Choroid plexus epithelial cell (primary cell): ENCODE measurements around the gene WIPF3.
A peak's percentile ranks its signal among the peaks of the same experiment; 100 is the strongest.

ENCODE experiments used
- DNase-seq: peaks from one replicate; pipeline ENCODE4 v3.0.0-alpha.2; 2010; ENCODE audit warnings: low read depth
- H3K4me3 ChIP-seq: 2 replicates; pipeline ENCODE4 v1.5.1; 2011; ENCODE audit warnings: low read depth, mild to moderate bottlenecking, control low read depth, low read length, moderate library complexity
- TF ChIP-seq, protein P1 (sequence below): conservative IDR thresholded peaks from 2 replicates; pipeline ENCODE4 v1.5.1; 2011; ENCODE audit warnings: low read depth, mild to moderate bottlenecking, control low read depth, inconsistent platforms, low read length, moderate library complexity

The WIPF3 gene

DNA sequence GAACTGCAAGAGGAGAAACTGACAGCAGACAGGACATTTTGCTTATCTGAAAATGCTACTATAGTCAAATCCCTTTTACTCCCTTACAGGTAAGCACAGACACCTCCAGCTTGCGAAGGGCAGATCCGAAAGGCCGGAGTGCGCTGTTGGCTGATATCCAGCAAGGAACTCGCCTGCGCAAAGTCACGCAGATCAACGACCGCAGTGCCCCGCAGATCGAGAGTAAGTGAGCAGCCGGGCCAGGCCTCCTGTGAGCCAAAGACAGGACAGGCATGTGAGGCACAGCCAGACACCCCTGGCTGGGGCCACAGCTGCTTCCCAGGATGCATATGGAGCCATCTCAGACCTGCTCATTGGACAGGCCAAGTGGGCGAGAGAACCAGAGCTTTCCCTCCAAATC lies 69.4 kb downstream of the WIPF3 start:
- DNase-seq: no peak
- H3K4me3 ChIP-seq: no peak overlapping the region
- TF ChIP-seq, protein P1, sequence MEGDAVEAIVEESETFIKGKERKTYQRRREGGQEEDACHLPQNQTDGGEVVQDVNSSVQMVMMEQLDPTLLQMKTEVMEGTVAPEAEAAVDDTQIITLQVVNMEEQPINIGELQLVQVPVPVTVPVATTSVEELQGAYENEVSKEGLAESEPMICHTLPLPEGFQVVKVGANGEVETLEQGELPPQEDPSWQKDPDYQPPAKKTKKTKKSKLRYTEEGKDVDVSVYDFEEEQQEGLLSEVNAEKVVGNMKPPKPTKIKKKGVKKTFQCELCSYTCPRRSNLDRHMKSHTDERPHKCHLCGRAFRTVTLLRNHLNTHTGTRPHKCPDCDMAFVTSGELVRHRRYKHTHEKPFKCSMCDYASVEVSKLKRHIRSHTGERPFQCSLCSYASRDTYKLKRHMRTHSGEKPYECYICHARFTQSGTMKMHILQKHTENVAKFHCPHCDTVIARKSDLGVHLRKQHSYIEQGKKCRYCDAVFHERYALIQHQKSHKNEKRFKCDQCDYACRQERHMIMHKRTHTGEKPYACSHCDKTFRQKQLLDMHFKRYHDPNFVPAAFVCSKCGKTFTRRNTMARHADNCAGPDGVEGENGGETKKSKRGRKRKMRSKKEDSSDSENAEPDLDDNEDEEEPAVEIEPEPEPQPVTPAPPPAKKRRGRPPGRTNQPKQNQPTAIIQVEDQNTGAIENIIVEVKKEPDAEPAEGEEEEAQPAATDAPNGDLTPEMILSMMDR: no peak

DNA sequence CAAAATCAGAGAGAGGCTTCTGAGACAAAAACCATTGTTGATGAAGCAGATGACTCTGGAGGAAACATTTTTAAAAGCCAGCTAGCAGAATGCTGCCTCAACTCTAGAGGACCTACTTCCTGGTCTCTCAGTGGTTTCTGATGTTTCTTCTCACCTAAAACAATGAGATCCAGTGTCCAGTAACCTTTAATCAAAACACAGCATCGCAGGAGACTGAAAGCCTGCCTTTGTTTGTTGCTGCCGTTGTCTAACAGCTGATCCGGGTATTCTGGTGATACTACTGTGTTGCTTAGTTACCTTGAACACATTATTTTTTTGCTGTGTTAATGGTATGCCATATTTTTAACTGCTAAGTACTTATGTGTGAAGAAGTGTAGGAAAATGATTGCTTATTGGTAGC lies 70.9 kb downstream of the WIPF3 start:
- H3K4me3 ChIP-seq: no peak overlapping the region
- TF ChIP-seq, protein P1: no peak
- DNase-seq: peak; percentile 18

DNA sequence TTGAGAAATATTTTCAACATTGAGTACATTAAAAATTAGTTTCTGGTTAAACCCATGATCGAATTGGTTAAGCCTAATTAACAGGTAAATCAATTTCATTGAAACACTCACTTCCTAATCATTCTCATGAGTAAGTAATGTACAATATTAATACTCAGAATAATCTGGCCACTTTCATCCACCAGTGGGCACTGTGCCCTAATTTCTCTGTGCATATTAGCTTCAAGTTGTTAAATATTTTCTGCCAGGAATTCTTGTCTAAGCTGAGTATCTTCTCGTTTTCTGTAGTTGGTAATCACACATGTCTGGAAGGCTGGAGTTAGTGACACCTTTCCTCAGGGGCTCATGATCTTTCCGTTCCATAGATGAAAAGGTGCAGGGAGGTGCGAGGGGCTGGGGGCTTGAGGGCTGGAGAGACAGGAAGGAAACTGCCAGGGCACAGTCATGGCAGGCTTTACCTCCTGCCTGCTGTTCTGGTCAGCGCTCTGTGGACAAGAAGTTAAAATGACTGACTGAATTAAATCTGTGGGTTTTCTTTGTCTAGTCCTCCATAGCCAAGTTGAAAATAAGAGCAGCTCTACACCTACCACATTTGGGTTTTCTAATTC lies 71.9 kb downstream of the WIPF3 start:
- H3K4me3 ChIP-seq: no peak overlapping the region
- DNase-seq: peak; percentile 74
- TF ChIP-seq, protein P1: peak; percentile 77

DNA sequence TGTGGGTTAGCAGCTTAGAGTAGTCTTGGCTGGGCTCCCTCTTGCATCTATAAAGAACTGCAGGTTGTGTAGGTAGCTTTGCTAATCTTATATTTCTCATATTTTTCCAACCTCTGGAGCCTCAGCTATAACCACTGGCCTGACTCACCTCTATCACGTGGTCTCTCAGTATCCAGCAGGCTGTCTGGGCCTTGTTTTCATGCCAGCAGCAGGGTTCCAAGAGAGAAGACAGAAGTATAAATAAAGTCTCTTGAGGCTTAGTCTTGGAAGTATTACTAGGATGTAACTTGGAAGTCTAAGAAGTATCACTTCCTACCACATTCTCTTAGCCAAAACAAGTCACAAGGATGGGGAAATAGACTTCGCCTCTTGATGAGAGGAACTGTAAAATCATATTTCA lies 73.3 kb downstream of the WIPF3 start:
- peak; percentile 74 for DNase-seq
- H3K4me3 ChIP-seq: no peak overlapping the region
- TF ChIP-seq, protein P1: no peak

DNA sequence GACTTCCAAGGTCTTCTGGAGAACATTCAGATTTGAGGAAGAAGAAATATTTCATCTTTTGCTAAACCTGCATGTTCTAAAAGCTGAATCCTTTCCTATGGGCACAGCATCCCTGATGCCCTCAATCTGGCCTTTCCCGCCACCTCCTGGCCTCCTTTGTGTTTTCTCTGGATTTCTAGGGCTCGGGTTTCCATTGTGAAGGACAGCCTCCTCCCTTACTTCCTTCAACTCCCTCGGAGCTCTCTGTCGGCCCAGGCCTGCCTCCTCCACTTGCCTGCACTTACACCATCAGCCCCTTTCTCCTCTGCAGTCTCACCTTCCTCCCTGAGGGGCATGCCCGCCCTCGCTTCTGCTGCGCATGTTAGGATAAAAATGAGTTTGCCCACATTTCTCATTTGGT lies 75.4 kb downstream of the WIPF3 start:
- TF ChIP-seq, protein P1: no peak
- DNase-seq: no peak
- no peak overlapping the region for H3K4me3 ChIP-seq

DNA sequence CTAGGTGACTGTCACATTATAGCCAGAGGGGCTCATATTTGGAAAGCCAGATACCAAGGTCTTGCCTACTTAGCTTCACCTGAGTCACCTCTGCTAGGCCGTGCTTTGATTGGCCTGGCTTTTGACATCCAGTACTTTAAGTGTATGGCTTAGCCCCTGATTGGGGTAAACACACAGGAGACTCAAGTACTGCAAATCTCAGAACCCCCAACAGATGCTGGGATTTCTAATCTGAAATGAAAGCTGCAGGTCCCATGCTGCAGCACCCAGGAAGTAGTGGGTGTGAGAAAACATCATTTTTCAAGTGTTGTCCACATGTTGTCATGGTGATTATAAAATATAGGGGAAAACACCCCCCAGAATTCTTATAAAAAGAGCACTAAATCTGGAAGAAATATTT lies 76.2 kb downstream of the WIPF3 start:
- TF ChIP-seq, protein P1: no peak
- no peak overlapping the region for H3K4me3 ChIP-seq
- DNase-seq: no peak
